Measurements from ENCODE around the gene MYLK2. TPM values are rescaled to one million over a fixed set of nuclear protein-coding genes. Genes with fewer than 3 reads are reported as not detected.
A peak's percentile ranks its signal among the peaks of the same experiment; 100 is the strongest.

MYLK2 gene
- total and polyA plus RNA-seq, 10 of the 15 experiments (the other 5 are each of a cell fraction or from before 2014, with no cell fraction given): 0.04 to 0.67 (median 0.18) TPM; not detected in 1

DNA sequence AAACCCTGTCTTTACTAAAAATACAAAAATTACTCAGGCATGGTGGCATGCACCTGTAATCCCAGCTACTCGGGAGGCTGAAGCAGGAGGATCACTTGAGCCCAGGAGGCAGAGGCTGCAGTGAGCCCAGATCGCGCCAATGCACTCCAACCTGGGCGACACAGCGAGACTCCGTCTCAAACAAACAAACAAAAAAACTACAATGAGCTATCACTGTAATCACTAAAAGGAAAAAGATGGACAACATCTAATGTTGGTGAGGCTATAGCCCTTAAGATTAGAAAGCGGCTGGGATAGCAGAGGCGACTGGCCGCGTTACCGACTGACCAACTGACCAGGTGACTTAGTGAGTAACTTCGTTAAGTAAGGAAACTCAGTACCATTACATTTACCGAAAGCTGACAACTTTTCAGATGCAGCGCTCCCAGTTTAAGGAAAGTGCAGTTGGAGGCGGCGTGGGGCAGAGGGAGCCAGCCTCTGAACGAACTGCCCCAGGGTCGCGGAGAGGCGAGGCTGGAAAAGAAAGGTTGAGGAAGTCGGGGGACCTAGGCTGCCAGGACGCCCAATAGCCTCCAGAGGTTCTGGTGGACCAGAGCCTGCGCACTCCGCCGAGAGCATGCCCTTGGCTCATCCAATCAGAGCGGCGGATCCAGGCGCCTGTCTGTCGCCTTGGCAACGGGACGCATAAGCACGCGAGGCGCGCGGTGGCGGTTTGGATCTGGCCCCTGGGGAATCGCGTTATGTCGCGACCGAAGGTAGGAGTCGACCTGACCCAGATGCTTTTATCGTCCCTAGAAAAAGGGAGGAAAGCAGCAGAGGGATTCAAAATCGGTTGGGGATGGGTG is 60.2 kb downstream of the MYLK2 start (continued):
- TF ChIP-seq, protein P1, sequence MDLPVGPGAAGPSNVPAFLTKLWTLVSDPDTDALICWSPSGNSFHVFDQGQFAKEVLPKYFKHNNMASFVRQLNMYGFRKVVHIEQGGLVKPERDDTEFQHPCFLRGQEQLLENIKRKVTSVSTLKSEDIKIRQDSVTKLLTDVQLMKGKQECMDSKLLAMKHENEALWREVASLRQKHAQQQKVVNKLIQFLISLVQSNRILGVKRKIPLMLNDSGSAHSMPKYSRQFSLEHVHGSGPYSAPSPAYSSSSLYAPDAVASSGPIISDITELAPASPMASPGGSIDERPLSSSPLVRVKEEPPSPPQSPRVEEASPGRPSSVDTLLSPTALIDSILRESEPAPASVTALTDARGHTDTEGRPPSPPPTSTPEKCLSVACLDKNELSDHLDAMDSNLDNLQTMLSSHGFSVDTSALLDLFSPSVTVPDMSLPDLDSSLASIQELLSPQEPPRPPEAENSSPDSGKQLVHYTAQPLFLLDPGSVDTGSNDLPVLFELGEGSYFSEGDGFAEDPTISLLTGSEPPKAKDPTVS (IDR thresholded peaks at IDR 0.05; ENCODE audit: low read depth, low read length): no peak
- TF ChIP-seq CHD2 (IDR thresholded peaks at IDR 0.05; ENCODE audit: borderline replicate concordance, low read depth, low read length): no peak
- no peak for TF ChIP-seq JUNB (IDR thresholded peaks at IDR 0.05)
- TF ChIP-seq, protein P2, sequence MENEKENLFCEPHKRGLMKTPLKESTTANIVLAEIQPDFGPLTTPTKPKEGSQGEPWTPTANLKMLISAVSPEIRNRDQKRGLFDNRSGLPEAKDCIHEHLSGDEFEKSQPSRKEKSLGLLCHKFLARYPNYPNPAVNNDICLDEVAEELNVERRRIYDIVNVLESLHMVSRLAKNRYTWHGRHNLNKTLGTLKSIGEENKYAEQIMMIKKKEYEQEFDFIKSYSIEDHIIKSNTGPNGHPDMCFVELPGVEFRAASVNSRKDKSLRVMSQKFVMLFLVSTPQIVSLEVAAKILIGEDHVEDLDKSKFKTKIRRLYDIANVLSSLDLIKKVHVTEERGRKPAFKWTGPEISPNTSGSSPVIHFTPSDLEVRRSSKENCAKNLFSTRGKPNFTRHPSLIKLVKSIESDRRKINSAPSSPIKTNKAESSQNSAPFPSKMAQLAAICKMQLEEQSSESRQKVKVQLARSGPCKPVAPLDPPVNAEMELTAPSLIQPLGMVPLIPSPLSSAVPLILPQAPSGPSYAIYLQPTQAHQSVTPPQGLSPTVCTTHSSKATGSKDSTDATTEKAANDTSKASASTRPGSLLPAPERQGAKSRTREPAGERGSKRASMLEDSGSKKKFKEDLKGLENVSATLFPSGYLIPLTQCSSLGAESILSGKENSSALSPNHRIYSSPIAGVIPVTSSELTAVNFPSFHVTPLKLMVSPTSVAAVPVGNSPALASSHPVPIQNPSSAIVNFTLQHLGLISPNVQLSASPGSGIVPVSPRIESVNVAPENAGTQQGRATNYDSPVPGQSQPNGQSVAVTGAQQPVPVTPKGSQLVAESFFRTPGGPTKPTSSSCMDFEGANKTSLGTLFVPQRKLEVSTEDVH (IDR thresholded peaks at IDR 0.05; ENCODE audit: low read depth, partially characterized antibody): no peak
- no peak for TF ChIP-seq ATF7 (IDR thresholded peaks at IDR 0.05; ENCODE audit: low read depth)
- TF ChIP-seq, protein P3, sequence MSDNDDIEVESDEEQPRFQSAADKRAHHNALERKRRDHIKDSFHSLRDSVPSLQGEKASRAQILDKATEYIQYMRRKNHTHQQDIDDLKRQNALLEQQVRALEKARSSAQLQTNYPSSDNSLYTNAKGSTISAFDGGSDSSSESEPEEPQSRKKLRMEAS (IDR thresholded peaks at IDR 0.05; ENCODE audit: low read depth, low read length): peak; percentile 71
- no peak for TF ChIP-seq MYC (IDR thresholded peaks at IDR 0.05; ENCODE audit: insufficient read depth, insufficient read length, insufficient replicate concordance, low read length, severe bottlenecking)
- TF ChIP-seq, protein P4, sequence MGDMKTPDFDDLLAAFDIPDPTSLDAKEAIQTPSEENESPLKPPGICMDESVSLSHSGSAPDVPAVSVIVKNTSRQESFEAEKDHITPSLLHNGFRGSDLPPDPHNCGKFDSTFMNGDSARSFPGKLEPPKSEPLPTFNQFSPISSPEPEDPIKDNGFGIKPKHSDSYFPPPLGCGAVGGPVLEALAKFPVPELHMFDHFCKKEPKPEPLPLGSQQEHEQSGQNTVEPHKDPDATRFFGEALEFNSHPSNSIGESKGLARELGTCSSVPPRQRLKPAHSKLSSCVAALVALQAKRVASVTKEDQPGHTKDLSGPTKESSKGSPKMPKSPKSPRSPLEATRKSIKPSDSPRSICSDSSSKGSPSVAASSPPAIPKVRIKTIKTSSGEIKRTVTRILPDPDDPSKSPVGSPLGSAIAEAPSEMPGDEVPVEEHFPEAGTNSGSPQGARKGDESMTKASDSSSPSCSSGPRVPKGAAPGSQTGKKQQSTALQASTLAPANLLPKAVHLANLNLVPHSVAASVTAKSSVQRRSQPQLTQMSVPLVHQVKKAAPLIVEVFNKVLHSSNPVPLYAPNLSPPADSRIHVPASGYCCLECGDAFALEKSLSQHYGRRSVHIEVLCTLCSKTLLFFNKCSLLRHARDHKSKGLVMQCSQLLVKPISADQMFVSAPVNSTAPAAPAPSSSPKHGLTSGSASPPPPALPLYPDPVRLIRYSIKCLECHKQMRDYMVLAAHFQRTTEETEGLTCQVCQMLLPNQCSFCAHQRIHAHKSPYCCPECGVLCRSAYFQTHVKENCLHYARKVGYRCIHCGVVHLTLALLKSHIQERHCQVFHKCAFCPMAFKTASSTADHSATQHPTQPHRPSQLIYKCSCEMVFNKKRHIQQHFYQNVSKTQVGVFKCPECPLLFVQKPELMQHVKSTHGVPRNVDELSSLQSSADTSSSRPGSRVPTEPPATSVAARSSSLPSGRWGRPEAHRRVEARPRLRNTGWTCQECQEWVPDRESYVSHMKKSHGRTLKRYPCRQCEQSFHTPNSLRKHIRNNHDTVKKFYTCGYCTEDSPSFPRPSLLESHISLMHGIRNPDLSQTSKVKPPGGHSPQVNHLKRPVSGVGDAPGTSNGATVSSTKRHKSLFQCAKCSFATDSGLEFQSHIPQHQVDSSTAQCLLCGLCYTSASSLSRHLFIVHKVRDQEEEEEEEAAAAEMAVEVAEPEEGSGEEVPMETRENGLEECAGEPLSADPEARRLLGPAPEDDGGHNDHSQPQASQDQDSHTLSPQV (IDR thresholded peaks at IDR 0.05): no peak
- TF ChIP-seq SP1 (IDR thresholded peaks at IDR 0.05; ENCODE audit: low read depth, low read length): peak; percentile 53
- TF ChIP-seq, protein P5, sequence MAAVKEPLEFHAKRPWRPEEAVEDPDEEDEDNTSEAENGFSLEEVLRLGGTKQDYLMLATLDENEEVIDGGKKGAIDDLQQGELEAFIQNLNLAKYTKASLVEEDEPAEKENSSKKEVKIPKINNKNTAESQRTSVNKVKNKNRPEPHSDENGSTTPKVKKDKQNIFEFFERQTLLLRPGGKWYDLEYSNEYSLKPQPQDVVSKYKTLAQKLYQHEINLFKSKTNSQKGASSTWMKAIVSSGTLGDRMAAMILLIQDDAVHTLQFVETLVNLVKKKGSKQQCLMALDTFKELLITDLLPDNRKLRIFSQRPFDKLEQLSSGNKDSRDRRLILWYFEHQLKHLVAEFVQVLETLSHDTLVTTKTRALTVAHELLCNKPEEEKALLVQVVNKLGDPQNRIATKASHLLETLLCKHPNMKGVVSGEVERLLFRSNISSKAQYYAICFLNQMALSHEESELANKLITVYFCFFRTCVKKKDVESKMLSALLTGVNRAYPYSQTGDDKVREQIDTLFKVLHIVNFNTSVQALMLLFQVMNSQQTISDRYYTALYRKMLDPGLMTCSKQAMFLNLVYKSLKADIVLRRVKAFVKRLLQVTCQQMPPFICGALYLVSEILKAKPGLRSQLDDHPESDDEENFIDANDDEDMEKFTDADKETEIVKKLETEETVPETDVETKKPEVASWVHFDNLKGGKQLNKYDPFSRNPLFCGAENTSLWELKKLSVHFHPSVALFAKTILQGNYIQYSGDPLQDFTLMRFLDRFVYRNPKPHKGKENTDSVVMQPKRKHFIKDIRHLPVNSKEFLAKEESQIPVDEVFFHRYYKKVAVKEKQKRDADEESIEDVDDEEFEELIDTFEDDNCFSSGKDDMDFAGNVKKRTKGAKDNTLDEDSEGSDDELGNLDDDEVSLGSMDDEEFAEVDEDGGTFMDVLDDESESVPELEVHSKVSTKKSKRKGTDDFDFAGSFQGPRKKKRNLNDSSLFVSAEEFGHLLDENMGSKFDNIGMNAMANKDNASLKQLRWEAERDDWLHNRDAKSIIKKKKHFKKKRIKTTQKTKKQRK (IDR thresholded peaks at IDR 0.05; ENCODE audit: low read depth, low read length): no peak
- no peak for TF ChIP-seq ETV6 (conservative IDR thresholded peaks at IDR 0.05 in 1 of 2, IDR thresholded peaks at IDR 0.05 in 1 of 2; ENCODE audit: borderline replicate concordance in 1 of 2, low read depth in 1 of 2)
- TF ChIP-seq MEF2B (IDR thresholded peaks at IDR 0.05; ENCODE audit: partially characterized antibody, poor library complexity, severe bottlenecking): peak; percentile 94
- TF ChIP-seq BMI1 (IDR thresholded peaks at IDR 0.05; ENCODE audit: borderline replicate concordance): peak; percentile 96

All from GM12878 (cell line).